RPMI8226 (cell line): ENCODE results near the gene LRRC73.
"Not testable (repeated sequence)": the region's sequence is repeated elsewhere in the genome, so short reads cannot be mapped to it uniquely, and the experiment has no call there.

ENCODE experiments used
- DNase-seq: peaks from one replicate; pipeline ENCODE4 v3.0.0-alpha.2; 2015

LRRC73 gene

GRCh38 chr6:43459535-43459934 lies 50.6 kb downstream of the LRRC73 start:
- no peak for DNase-seq

GRCh38 chr6:43458154-43458553 lies 52.0 kb downstream of the LRRC73 start:
- not testable (repeated sequence) for DNase-seq

GRCh38 chr6:43457643-43458042 lies 52.5 kb downstream of the LRRC73 start:
- DNase-seq, result no peak
